T-cell (primary cell): Measurements from ENCODE around the gene TMPRSS15. TPM values are rescaled to one million over a fixed set of nuclear protein-coding genes. Genes with fewer than 3 reads are reported as not detected.

Experiments used
- ATAC-seq, 4 experiments: fragments of 200-7000 bp in 3 of 4; fragments of 150-1000 bp in 1 of 4; cut with Tn5 transposase; replicated peaks in 1 of 4; 1 replicate in 3 of 4; 2 replicates in 1 of 4; pipeline ENCODE4 v1.10.0; 2021; ENCODE audit warnings: moderate library complexity in 3 of 4, mild to moderate bottlenecking in 2 of 4, moderate number of reproducible peaks in 1 of 4
- CTCF ChIA-PET, 2 donors: fragments of 300-600 bp; sonication (Branson Sonifier 250); formaldehyde crosslinking; loops; one replicate each; lab custom pipeline; 2022; ENCODE audit warnings: antibody characterized with exemption in 2 of 2; lab: Charles Lee
- POLR2A ChIA-PET, 2 donors: fragments of 300-600 bp; sonication (Branson Sonifier 250); formaldehyde crosslinking; loops; one replicate each; lab custom pipeline; 2022; ENCODE audit warnings: antibody characterized with exemption in 2 of 2; lab: Charles Lee
- DNase-seq, 35 experiments: peaks; one replicate each; pipeline versions ENCODE4 v3.0.0 to v3.0.0-alpha.2; 2013 to 2023
- H3K27ac ChIP-seq: one replicate; pipeline ENCODE4 v1.5.1; 2013; ENCODE audit warnings: low read length
- H3K27me3 ChIP-seq, 2 experiments: replicated peaks in 1 of 2; 1 replicate in 1 of 2; 2 replicates in 1 of 2; pipeline versions ENCODE4 v1.6.1 to v1.7.0; 2013; ENCODE audit warnings: low read length in 1 of 2, mixed read lengths in 1 of 2; ENCODE audit not compliant: control insufficient read depth in 2 of 2, insufficient read depth in 2 of 2; ENCODE audit errors: extremely low read depth in 1 of 2
- H3K36me3 ChIP-seq, 2 donors: 1 replicate in 1 of 2; 2 replicates in 1 of 2; pipeline versions ENCODE4 v1.6.1 to v1.7.0; 2013; ENCODE audit warnings: low read length in 1 of 2; ENCODE audit not compliant: control insufficient read depth in 2 of 2, insufficient read depth in 1 of 2; ENCODE audit errors: extremely low read depth in 1 of 2
- H3K4me1 ChIP-seq, 2 experiments: 1 replicate in 1 of 2; 2 replicates in 1 of 2; pipeline versions ENCODE4 v1.6.1 to v1.7.0; 2013; ENCODE audit warnings: low read length in 2 of 2, mixed read lengths in 1 of 2; ENCODE audit not compliant: insufficient read depth in 2 of 2, control insufficient read depth in 1 of 2; ENCODE audit errors: extremely low read depth in 1 of 2
- H3K4me3 ChIP-seq, 2 donors: 1 replicate in 1 of 2; 2 replicates in 1 of 2; pipeline versions ENCODE4 v1.5.1 to v1.7.0; 2013; ENCODE audit warnings: mild to moderate bottlenecking in 2 of 2, low read length in 1 of 2, moderate library complexity in 1 of 2; ENCODE audit not compliant: control insufficient read depth in 1 of 2; ENCODE audit errors: extremely low read depth in 1 of 2
- H3K9me3 ChIP-seq: 2 replicates; pipeline ENCODE4 v1.7.0; 2013
- H3K27ac Mint-ChIP-seq, 2 donors: one replicate each; pipeline ENCODE4 v1.8.0; 2020 to 2021; ENCODE audit warnings: mild to moderate bottlenecking in 2 of 2, mixed read lengths in 2 of 2
- H3K27me3 Mint-ChIP-seq, 2 donors: one replicate each; pipeline ENCODE4 v1.8.0; 2021 to 2022; ENCODE audit warnings: mixed read lengths in 2 of 2
- H3K36me3 Mint-ChIP-seq: one replicate; pipeline ENCODE4 v1.8.0; 2021; ENCODE audit warnings: mixed read lengths
- H3K4me1 Mint-ChIP-seq, 3 donors: one replicate each; pipeline ENCODE4 v1.8.0; 2020 to 2022; ENCODE audit warnings: mixed read lengths in 3 of 3, mild to moderate bottlenecking in 1 of 3
- H3K4me3 Mint-ChIP-seq, 3 donors: one replicate each; pipeline ENCODE4 v1.8.0; 2020 to 2022; ENCODE audit warnings: mild to moderate bottlenecking in 3 of 3, mixed read lengths in 3 of 3, moderate library complexity in 3 of 3
- H3K9me3 Mint-ChIP-seq, 3 donors: one replicate each; pipeline ENCODE4 v1.8.0; 2020 to 2022; ENCODE audit warnings: mixed read lengths in 3 of 3
- WGBS: methylation state at CpG from one replicate; pipeline ENCODE4 v1.1.5; 2013; ENCODE audit warnings: missing lambda C conversion rate; ENCODE audit not compliant: insufficient coverage; 5-methylcytosine and 5-hydroxymethylcytosine counted together
- total RNA-seq, 35 experiments: library from RNA in 6 of 35; stranded (reverse) in 6 of 35; fragments of 120-200 nt in 1 of 35; gene quantifications; one replicate each; pipeline versions ENCODE4 v1.2.1 to v1.2.4 and lab custom pipeline; 2013 to 2026

TMPRSS15 gene
- total RNA-seq, 5 donors from 2014 or later (not counting 1 experiment from before 2014, with no cell fraction given): not detected

GRCh38 chr21:18424276-18424675 lies 20.7 kb upstream of the TMPRSS15 start:
- H3K4me1 Mint-ChIP-seq: no peaks in the 10 kb centered on the region
- POLR2A ChIA-PET: no interaction called here
- WGBS: 50% methylated on average over 1 of the region's 4 CpGs
- H3K4me3 ChIP-seq: no peak overlapping the region
- H3K36me3 ChIP-seq: no peaks in the 10 kb centered on the region
- no peak overlapping the region for H3K27ac ChIP-seq
- DNase-seq: no peak
- no peaks in the 10 kb centered on the region for H3K27me3 Mint-ChIP-seq
- no peaks in the 10 kb centered on the region for H3K4me1 ChIP-seq
- no peak overlapping the region for H3K27ac Mint-ChIP-seq
- H3K27me3 ChIP-seq: no peaks in the 10 kb centered on the region
- no peak overlapping the region for H3K4me3 Mint-ChIP-seq
- ATAC-seq: no peak
- no peaks in the 10 kb centered on the region for H3K9me3 ChIP-seq
- H3K36me3 Mint-ChIP-seq: no peaks in the 10 kb centered on the region
- H3K9me3 Mint-ChIP-seq: peaks cover 0 to 4% (median 0%) of the 10 kb centered on the region in 3 donors
- CTCF ChIA-PET: no interaction called here

- H3K9me3 Mint-ChIP-seq: peaks cover 0 to 12% (median 0%) of the 10 kb centered on the region in 3 donors
- POLR2A ChIA-PET: no interaction called here
- no peaks in the 10 kb centered on the region for H3K36me3 Mint-ChIP-seq
- ATAC-seq: no peak
- H3K4me1 Mint-ChIP-seq: no peaks in the 10 kb centered on the region
- no peaks in the 10 kb centered on the region for H3K27me3 ChIP-seq
- CTCF ChIA-PET: no interaction called here
- no peak overlapping the region for H3K4me3 Mint-ChIP-seq
- no peak overlapping the region for H3K27ac ChIP-seq
- H3K4me3 ChIP-seq: no peak overlapping the region
- no peak overlapping the region for H3K27ac Mint-ChIP-seq
- no peaks in the 10 kb centered on the region for H3K4me1 ChIP-seq
- no peaks in the 10 kb centered on the region for H3K36me3 ChIP-seq
- whole genome bisulfite sequencing: no CpG with 5 or more reads among the region's 3 CpGs
- no peaks in the 10 kb centered on the region for H3K9me3 ChIP-seq
- no peaks in the 10 kb centered on the region for H3K27me3 Mint-ChIP-seq
- no peak for DNase-seq
These were observed 13.7 kb upstream of the TMPRSS15 start for GRCh38 chr21:18417141-18417790.

GRCh38 chr21:18411565-18411964 lies 8.0 kb upstream of the TMPRSS15 start:
- CTCF ChIA-PET: no interaction called here
- no CpG with 5 or more reads among the region's 5 CpGs for WGBS
- Mint-ChIP-seq H3K36me3 (no peaks in the 10 kb centered on the region), H3K4me3 (no peak overlapping the region), H3K9me3 (peaks cover 0 to 9% (median 0%) of the 10 kb centered on the region in 3 donors), H3K27ac (no peak overlapping the region), H3K27me3 (no peaks in the 10 kb centered on the region), H3K4me1 (no peaks in the 10 kb centered on the region)
- Histone ChIP-seq H3K36me3 (no peaks in the 10 kb centered on the region), H3K4me3 (no peak overlapping the region), H3K9me3 (no peaks in the 10 kb centered on the region), H3K27me3 (no peaks in the 10 kb centered on the region), H3K27ac (no peak overlapping the region), H3K4me1 (no peaks in the 10 kb centered on the region)
- no peak for DNase-seq
- POLR2A ChIA-PET: no interaction called here
- no peak for ATAC-seq

- Histone ChIP-seq H3K36me3 (no peaks in the 10 kb centered on the region), H3K27ac (no peak overlapping the region), H3K9me3 (no peaks in the 10 kb centered on the region), H3K4me1 (no peaks in the 10 kb centered on the region), H3K4me3 (no peak overlapping the region), H3K27me3 (no peaks in the 10 kb centered on the region)
- CTCF ChIA-PET: no interaction called here
- DNase-seq (no peak), ATAC-seq (no peak)
- no peaks in the 10 kb centered on the region for H3K4me1 Mint-ChIP-seq
- no peaks in the 10 kb centered on the region for H3K36me3 Mint-ChIP-seq
- H3K4me3 Mint-ChIP-seq: no peak overlapping the region
- H3K27ac Mint-ChIP-seq: no peak overlapping the region
- POLR2A ChIA-PET: interaction anchor here in 1 of 2 donors (0.6 kb wide), 1 partner anchor 89 kb away, joined by 4 read pairs; no protein-coding TSS in a partner anchor
- H3K27me3 Mint-ChIP-seq: no peaks in the 10 kb centered on the region
- WGBS: no CpG with 5 or more reads among the region's 1 CpG
- no peaks in the 10 kb centered on the region for H3K9me3 Mint-ChIP-seq
These were observed 6.0 kb upstream of the TMPRSS15 start for GRCh38 chr21:18409579-18409978.

- H3K4me3 ChIP-seq: no peak overlapping the region
- Mint-ChIP-seq H3K4me1 (no peaks in the 10 kb centered on the region), H3K27me3 (no peaks in the 10 kb centered on the region), H3K9me3 (peaks cover 0 to 15% (median 4%) of the 10 kb centered on the region in 3 donors), H3K36me3 (no peaks in the 10 kb centered on the region), H3K27ac (no peak overlapping the region), H3K4me3 (no peak overlapping the region)
- H3K9me3 ChIP-seq: no peaks in the 10 kb centered on the region
- no CpG with 5 or more reads among the region's 5 CpGs for WGBS
- no peak overlapping the region for H3K27ac ChIP-seq
- ChIA-PET CTCF (no interaction called here), POLR2A (no interaction called here)
- H3K27me3 ChIP-seq: no peaks in the 10 kb centered on the region
- no peaks in the 10 kb centered on the region for H3K36me3 ChIP-seq
- no peak for DNase-seq
- ATAC-seq: no peak
- no peaks in the 10 kb centered on the region for H3K4me1 ChIP-seq
These were observed 4.7 kb downstream of the TMPRSS15 start for GRCh38 chr21:18398843-18399242.

- DNase-seq: no peak
- no peak overlapping the region for H3K27ac Mint-ChIP-seq
- H3K36me3 Mint-ChIP-seq: no peaks in the 10 kb centered on the region
- H3K9me3 ChIP-seq: no peaks in the 10 kb centered on the region
- no peak overlapping the region for H3K4me3 ChIP-seq
- ChIA-PET POLR2A (no interaction called here), CTCF (interaction anchor here in 1 of 2 donors (0.6 kb wide), 1 partner anchor 18 kb away, joined by 5 read pairs; no protein-coding TSS in a partner anchor)
- no peaks in the 10 kb centered on the region for H3K36me3 ChIP-seq
- ATAC-seq: no peak
- H3K27ac ChIP-seq: no peak overlapping the region
- no peaks in the 10 kb centered on the region for H3K4me1 Mint-ChIP-seq
- H3K27me3 Mint-ChIP-seq: no peaks in the 10 kb centered on the region
- no peak overlapping the region for H3K4me3 Mint-ChIP-seq
- no CpG with 5 or more reads among the region's 2 CpGs for WGBS
- peaks cover 6 to 9% (median 8%) of the 10 kb centered on the region in 3 donors for H3K9me3 Mint-ChIP-seq
- no peaks in the 10 kb centered on the region for H3K27me3 ChIP-seq
- H3K4me1 ChIP-seq: no peaks in the 10 kb centered on the region
These were observed 15.6 kb downstream of the TMPRSS15 start for GRCh38 chr21:18387994-18388393.
